Stimulated activated memory B cell treated with anti-CD40 and anti-IgM and Interleukin-4, amounts not matched to agents 10 μg/mL and 1 μg/mL and 100 μg/mL, for 72 hours (primary cell): ENCODE results near the gene MAGI2.

Experiments used
- ATAC-seq: fragments of 150-1000 bp; cut with Tn5 transposase; 2 replicates; pipeline ENCODE4 v1.10.0; 2021
- H3K27ac Mint-ChIP-seq: one replicate; pipeline ENCODE4 v1.8.0; 2022; ENCODE audit warnings: mild to moderate bottlenecking, mixed read lengths
- H3K27me3 Mint-ChIP-seq: one replicate; pipeline ENCODE4 v1.8.0; 2022; ENCODE audit warnings: mixed read lengths
- H3K36me3 Mint-ChIP-seq: one replicate; pipeline ENCODE4 v1.8.0; 2022; ENCODE audit warnings: mixed read lengths
- H3K4me1 Mint-ChIP-seq: one replicate; pipeline ENCODE4 v1.8.0; 2022; ENCODE audit warnings: mixed read lengths
- H3K4me3 Mint-ChIP-seq: one replicate; pipeline ENCODE4 v1.8.0; 2022; ENCODE audit warnings: mild to moderate bottlenecking, moderate library complexity, mixed read lengths
- H3K9me3 Mint-ChIP-seq: one replicate; pipeline ENCODE4 v1.8.0; 2022; ENCODE audit warnings: mixed read lengths

The MAGI2 gene

GRCh38 chr7:78179827-78180477 is 1273.5 kb downstream of the MAGI2 start:
- no peak overlapping the region for H3K4me3 Mint-ChIP-seq
- no peaks in the 10 kb centered on the region for H3K36me3 Mint-ChIP-seq
- peaks cover 14% of the 10 kb centered on the region for H3K27me3 Mint-ChIP-seq
- no peaks in the 10 kb centered on the region for H3K4me1 Mint-ChIP-seq
- no peak overlapping the region for H3K27ac Mint-ChIP-seq
- ATAC-seq, result no peak
- H3K9me3 Mint-ChIP-seq, result no peaks in the 10 kb centered on the region

DNA sequence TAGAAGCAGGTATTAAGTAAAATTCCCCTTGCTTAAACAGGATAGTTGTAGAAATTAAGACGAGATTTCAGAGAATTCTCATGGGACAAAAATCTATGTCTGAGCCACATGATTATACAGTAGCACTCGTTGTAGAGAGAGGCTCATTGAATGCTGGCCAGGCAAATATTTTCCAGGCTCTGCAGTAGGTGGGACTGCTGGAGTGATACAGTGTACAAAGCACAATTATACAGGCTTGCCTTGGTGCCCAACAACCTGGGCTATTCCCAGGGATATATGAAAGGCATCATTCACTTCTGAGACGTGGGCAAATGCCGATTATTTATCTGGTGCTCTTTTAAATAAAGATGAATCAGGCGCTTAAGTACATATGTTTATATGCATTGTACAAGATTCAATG is 1274.3 kb downstream of the MAGI2 start:
- H3K4me1 Mint-ChIP-seq, result no peaks in the 10 kb centered on the region
- H3K36me3 Mint-ChIP-seq, result no peaks in the 10 kb centered on the region
- H3K4me3 Mint-ChIP-seq, result no peak overlapping the region
- no peak overlapping the region for H3K27ac Mint-ChIP-seq
- peaks cover 14% of the 10 kb centered on the region for H3K27me3 Mint-ChIP-seq
- no peaks in the 10 kb centered on the region for H3K9me3 Mint-ChIP-seq
- ATAC-seq, result no peak

GRCh38 chr7:78178319-78178718 is 1275.1 kb downstream of the MAGI2 start:
- H3K4me1 Mint-ChIP-seq, result no peaks in the 10 kb centered on the region
- H3K27me3 Mint-ChIP-seq, result peaks cover 14% of the 10 kb centered on the region
- H3K27ac Mint-ChIP-seq, result no peak overlapping the region
- no peaks in the 10 kb centered on the region for H3K9me3 Mint-ChIP-seq
- no peaks in the 10 kb centered on the region for H3K36me3 Mint-ChIP-seq
- no peak overlapping the region for H3K4me3 Mint-ChIP-seq
- ATAC-seq, result no peak

DNA sequence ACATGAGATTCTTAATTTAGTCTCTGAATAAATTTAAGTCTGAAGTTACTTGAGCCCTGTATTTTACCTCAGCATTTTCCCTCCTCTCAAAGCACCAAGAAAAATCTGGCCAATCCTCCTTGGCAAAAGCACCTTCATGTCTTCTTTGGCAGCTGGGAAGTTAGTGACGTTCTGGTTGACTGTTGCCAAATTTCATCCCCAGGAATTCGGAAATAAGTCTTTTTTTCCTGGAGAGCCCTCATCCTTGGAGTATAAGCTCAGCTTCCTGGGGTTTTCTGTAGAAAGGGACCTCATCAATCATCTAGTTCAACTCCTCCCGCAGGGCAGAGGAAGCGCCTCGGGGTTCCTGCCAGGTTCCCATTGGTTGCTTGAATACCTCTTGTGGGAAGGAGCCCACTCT is 1277.3 kb downstream of the MAGI2 start:
- H3K27me3 Mint-ChIP-seq, result peaks cover 18% of the 10 kb centered on the region
- ATAC-seq, result no peak
- no peak overlapping the region for H3K4me3 Mint-ChIP-seq

DNA sequence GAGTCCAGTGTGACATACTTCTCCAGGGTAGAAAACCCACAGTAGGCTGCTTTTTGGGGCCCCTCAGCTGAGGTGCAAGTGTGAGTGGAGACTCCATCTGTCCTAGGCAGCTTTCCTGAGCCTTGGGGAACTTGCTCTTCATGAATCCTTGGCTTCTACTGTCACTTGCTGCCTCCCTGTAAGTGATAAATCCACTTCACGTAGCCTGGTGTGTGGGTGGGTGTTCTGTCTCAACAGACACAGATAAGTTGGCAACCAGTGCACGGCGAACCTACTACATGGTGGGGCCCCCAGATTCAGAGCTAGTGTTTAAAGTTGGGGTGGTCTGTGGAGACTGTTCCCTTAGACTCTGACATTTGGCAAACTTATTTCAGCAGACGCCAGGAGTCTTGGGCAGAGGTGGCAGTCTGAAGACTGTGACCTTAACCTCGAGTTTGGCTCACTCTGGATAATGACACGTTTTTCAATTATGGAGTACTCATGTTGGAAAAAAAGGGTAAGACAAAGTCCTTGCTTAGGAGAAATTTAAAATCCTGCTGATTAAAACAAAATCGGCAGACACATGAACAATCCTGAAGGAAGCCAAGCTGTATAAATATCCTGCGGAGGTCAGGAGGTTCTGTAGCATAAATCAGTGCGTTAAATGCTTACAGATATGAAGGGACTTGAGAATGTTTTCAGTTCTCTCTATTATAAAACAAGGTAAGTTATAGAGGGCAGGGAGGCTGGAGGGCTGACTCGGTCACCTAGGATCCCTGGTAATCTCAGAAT is 1278.0 kb downstream of the MAGI2 start:
- ATAC-seq, result no peak
- Mint-ChIP-seq H3K4me1 (no peaks in the 10 kb centered on the region), H3K4me3 (no peak overlapping the region), H3K27ac (no peak overlapping the region), H3K36me3 (no peaks in the 10 kb centered on the region), H3K27me3 (peaks cover 11% of the 10 kb centered on the region), H3K9me3 (no peaks in the 10 kb centered on the region)

More for the DNA sequence above, 1277.3 kb downstream of the MAGI2 start:
- Mint-ChIP-seq H3K4me1 (no peaks in the 10 kb centered on the region), H3K9me3 (no peaks in the 10 kb centered on the region), H3K36me3 (no peaks in the 10 kb centered on the region), H3K27ac (no peak overlapping the region)

GRCh38 chr7:78173666-78174065 is 1279.8 kb downstream of the MAGI2 start:
- no peak for ATAC-seq
- H3K4me1 Mint-ChIP-seq, result no peaks in the 10 kb centered on the region
- H3K9me3 Mint-ChIP-seq, result no peaks in the 10 kb centered on the region
- no peaks in the 10 kb centered on the region for H3K36me3 Mint-ChIP-seq
- H3K27me3 Mint-ChIP-seq, result peaks cover 7% of the 10 kb centered on the region
- no peak overlapping the region for H3K4me3 Mint-ChIP-seq
- no peak overlapping the region for H3K27ac Mint-ChIP-seq

GRCh38 chr7:78172933-78173591 is 1280.4 kb downstream of the MAGI2 start:
- H3K4me3 Mint-ChIP-seq, result no peak overlapping the region

DNA sequence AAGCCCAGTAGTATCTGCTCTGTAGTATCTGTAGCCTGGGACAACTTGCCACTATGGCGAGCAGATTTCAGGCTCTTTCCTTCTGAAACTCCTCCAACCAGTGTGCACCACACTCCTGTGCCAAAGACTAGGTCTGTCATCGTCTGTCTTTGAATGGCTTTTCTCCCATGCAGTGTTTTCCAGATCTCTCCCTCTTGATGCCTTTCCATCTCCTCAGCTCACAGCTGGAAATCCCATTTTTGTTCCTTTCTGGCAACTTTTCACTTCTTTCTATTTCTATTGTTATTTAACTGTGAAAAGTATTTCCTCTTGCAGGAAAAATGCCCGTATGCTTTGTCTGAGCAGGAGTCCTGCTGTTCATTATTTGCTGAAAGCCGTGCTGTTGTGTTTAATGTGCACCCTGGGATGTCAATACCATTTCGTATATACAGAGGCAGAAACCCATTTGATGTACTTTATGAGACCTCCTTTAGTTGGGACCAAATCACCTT is 1281.2 kb downstream of the MAGI2 start:
- Mint-ChIP-seq H3K27ac (no peak overlapping the region), H3K4me3 (no peak overlapping the region), H3K27me3 (peaks cover 7% of the 10 kb centered on the region), H3K9me3 (no peaks in the 10 kb centered on the region), H3K36me3 (no peaks in the 10 kb centered on the region), H3K4me1 (no peaks in the 10 kb centered on the region)
- no peak for ATAC-seq

More at GRCh38 chr7:78172933-78173591, 1280.4 kb downstream of the MAGI2 start:
- Mint-ChIP-seq H3K27ac (no peak overlapping the region), H3K9me3 (no peaks in the 10 kb centered on the region), H3K27me3 (peaks cover 7% of the 10 kb centered on the region), H3K36me3 (no peaks in the 10 kb centered on the region), H3K4me1 (no peaks in the 10 kb centered on the region)
- no peak for ATAC-seq

DNA sequence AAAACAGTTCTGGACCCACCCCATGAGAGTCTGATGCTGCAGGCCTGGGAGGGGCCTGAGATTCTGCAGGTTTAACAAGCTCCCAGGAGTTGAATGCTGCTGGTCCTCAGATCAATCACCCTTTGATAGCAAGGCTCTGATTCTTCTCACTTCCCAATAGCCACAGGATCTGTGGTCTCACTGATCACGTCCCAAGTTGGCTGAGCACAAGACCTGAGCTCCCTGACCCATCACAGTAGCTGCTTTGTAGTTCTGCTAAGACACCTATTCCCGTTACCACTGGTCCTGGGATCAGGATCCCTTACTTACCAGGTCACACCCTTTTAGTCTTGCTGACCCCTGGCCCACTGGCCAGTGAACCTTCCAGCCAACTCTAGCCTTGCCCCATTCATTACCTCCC is 1282.1 kb downstream of the MAGI2 start:
- H3K9me3 Mint-ChIP-seq, result no peaks in the 10 kb centered on the region
- peaks cover 7% of the 10 kb centered on the region for H3K27me3 Mint-ChIP-seq
- no peak overlapping the region for H3K4me3 Mint-ChIP-seq
- no peaks in the 10 kb centered on the region for H3K4me1 Mint-ChIP-seq
- no peak for ATAC-seq
- H3K36me3 Mint-ChIP-seq, result no peaks in the 10 kb centered on the region
- no peak overlapping the region for H3K27ac Mint-ChIP-seq

- no peak for ATAC-seq
- Mint-ChIP-seq H3K4me1 (no peaks in the 10 kb centered on the region), H3K27me3 (peaks cover 7% of the 10 kb centered on the region), H3K4me3 (no peak overlapping the region), H3K9me3 (no peaks in the 10 kb centered on the region), H3K36me3 (no peaks in the 10 kb centered on the region), H3K27ac (no peak overlapping the region)
Measured at GRCh38 chr7:78170815-78171214, 1282.7 kb downstream of the MAGI2 start.

DNA sequence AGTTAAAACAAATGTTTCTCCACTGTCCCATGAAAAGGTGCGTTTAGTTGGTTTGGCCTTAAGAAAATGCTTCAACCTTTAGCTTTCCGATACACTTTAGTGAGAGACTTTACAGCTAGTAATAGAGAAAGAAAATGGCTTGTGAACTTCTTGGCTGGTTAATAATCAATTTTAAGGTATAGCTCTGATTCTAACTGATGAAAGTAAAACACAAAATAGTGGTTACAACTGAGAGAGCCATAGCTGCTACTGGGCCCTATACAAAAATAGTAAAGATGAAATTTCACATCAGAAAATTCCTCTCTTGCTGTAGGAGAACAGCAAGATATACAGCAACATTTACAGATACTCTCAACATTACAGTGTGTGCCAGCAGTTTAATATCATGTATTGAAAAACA is 1283.5 kb downstream of the MAGI2 start:
- no peaks in the 10 kb centered on the region for H3K36me3 Mint-ChIP-seq
- H3K4me1 Mint-ChIP-seq, result no peaks in the 10 kb centered on the region
- H3K27ac Mint-ChIP-seq, result no peak overlapping the region
- H3K4me3 Mint-ChIP-seq, result no peak overlapping the region
- H3K27me3 Mint-ChIP-seq, result peaks cover 7% of the 10 kb centered on the region
- no peak for ATAC-seq
- no peaks in the 10 kb centered on the region for H3K9me3 Mint-ChIP-seq

- ATAC-seq, result no peak
- H3K4me3 Mint-ChIP-seq, result no peak overlapping the region
- H3K9me3 Mint-ChIP-seq, result no peaks in the 10 kb centered on the region
- peaks cover 7% of the 10 kb centered on the region for H3K27me3 Mint-ChIP-seq
- H3K27ac Mint-ChIP-seq, result no peak overlapping the region
- H3K4me1 Mint-ChIP-seq, result no peaks in the 10 kb centered on the region
- H3K36me3 Mint-ChIP-seq, result no peaks in the 10 kb centered on the region
Measured at GRCh38 chr7:78168865-78169264, 1284.6 kb downstream of the MAGI2 start.

DNA sequence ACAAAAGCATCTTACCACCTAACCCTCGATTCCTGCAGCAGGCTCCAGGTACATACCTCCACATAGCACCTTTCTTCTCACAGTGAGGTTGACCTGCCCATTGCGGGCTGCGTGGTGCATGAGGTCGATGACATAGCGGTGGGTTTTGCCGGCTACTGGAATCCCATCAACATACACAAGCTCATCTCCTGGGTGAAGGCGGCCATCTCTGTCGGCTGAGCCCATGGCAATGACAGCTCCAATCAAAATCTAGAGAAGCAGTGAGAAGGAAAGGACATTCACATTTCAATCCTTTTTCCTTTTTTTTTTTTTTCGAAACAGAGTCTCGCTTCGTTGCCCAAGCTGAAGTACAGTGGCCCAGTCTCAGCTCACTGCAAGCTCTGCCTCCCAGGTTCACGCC is 1285.6 kb downstream of the MAGI2 start:
- Mint-ChIP-seq H3K4me3 (no peak overlapping the region), H3K27me3 (peaks cover 7% of the 10 kb centered on the region)

GRCh38 chr7:78165854-78166253 is 1287.6 kb downstream of the MAGI2 start:
- Mint-ChIP-seq H3K27me3 (no peaks in the 10 kb centered on the region), H3K9me3 (no peaks in the 10 kb centered on the region), H3K36me3 (no peaks in the 10 kb centered on the region), H3K4me3 (no peak overlapping the region), H3K27ac (no peak overlapping the region), H3K4me1 (no peaks in the 10 kb centered on the region)
- no peak for ATAC-seq

More for the DNA sequence above, 1285.6 kb downstream of the MAGI2 start:
- Mint-ChIP-seq H3K9me3 (no peaks in the 10 kb centered on the region), H3K4me1 (no peaks in the 10 kb centered on the region), H3K27ac (no peak overlapping the region), H3K36me3 (no peaks in the 10 kb centered on the region)
- no peak for ATAC-seq

DNA sequence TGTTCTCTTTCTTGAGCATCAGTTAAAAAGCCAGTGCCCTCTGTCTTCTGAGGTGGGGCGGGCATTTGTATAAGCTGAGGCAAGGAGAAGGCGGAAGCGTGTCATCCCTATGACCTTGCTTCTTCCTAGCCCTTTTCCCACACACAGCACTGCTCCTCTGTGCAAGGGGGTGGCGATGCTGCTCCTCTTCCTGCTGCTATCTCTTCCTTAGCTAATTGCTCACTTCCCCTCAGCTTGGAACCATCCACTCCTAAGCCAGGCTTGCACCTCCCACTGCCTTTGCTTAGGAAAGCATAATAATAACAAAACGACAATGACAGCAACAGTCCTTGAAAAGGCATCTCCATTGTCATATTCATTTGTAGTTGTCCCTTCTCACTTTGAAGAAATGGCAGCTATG is 1288.0 kb downstream of the MAGI2 start:
- ATAC-seq, result peak; percentile 17
- Mint-ChIP-seq H3K4me3 (no peak overlapping the region), H3K27ac (no peak overlapping the region), H3K9me3 (no peaks in the 10 kb centered on the region), H3K36me3 (no peaks in the 10 kb centered on the region), H3K4me1 (no peaks in the 10 kb centered on the region), H3K27me3 (no peaks in the 10 kb centered on the region)
